ENCODE data around the gene CNN2.

DNA sequence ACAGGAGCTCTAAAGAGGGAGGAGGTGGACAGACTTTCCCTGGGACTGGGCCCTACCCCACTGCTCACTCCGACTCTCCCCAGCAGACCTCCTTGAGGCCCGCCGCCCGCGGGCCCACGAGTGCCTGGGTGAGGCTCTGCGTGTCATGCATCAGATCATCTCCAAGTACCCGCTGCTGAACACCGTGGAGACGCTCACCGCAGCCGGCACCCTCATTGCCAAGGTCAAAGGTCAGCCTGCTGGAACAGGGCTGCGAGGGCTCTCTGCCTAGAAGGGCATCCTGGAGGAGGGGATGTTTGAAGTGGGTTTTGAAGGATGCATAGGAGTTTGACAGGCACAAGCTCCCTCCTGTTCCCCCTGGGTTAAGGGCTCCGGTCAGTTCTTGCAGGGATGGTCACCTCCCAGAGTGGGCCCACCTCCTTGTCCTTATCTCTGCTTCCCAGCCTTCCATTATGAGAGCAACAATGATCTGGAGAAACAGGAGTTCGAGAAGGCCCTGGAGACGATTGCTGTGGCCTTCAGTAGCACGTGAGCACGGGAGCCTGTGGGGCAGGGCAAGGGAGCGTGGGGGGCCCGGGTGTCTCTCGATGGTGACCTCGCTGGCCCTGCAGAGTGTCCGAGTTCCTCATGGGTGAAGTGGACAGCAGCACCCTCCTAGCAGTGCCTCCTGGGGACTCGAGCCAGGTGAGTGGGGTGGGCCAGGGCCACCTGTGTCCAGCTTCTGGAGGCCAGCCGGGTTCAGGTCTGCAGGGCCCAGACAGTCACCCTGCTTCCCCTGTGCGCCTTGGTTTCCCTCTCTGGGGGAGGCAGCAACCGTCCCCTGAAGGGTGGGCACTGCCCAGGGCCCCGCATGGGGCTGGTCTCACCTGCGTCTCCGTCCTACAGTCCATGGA lies 46.9 kb downstream of the CNN2 start:
- TF ChIP-seq, protein P1, sequence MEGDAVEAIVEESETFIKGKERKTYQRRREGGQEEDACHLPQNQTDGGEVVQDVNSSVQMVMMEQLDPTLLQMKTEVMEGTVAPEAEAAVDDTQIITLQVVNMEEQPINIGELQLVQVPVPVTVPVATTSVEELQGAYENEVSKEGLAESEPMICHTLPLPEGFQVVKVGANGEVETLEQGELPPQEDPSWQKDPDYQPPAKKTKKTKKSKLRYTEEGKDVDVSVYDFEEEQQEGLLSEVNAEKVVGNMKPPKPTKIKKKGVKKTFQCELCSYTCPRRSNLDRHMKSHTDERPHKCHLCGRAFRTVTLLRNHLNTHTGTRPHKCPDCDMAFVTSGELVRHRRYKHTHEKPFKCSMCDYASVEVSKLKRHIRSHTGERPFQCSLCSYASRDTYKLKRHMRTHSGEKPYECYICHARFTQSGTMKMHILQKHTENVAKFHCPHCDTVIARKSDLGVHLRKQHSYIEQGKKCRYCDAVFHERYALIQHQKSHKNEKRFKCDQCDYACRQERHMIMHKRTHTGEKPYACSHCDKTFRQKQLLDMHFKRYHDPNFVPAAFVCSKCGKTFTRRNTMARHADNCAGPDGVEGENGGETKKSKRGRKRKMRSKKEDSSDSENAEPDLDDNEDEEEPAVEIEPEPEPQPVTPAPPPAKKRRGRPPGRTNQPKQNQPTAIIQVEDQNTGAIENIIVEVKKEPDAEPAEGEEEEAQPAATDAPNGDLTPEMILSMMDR (IDR thresholded peaks at IDR 0.05), result no peak
- TF ChIP-seq POLR2A (IDR thresholded peaks at IDR 0.05) (no peak), EP300 (IDR thresholded peaks at IDR 0.05) (no peak)
